Suprapubic skin (tissue), 3 donors: ENCODE measurements around the gene PCDH8.

Source experiments
- EP300 ChIP-seq: sonication (generic); formaldehyde crosslinking; IDR thresholded peaks from one replicate; pipeline ENCODE4 v1.6.1; 2017; ENCODE audit warnings: antibody characterized with exemption
- POLR2A ChIP-seq, 2 donors: fragments of 450-650 bp; IDR thresholded peaks; one replicate each; pipeline ENCODE4 v1.6.1; 2017; ENCODE audit warnings: antibody characterized with exemption in 2 of 2, mild to moderate bottlenecking in 2 of 2, moderate library complexity in 2 of 2
- TF ChIP-seq, protein P1 (sequence below), 2 donors: fragments of 200-600 bp in 1 of 2; fragments of 450-650 bp in 1 of 2; sonication (generic) in 1 of 2; IDR thresholded peaks; one replicate each; pipeline ENCODE4 v1.5.1; 2016 to 2019; ENCODE audit warnings: antibody characterized with exemption in 2 of 2, mild to moderate bottlenecking in 1 of 2, moderate library complexity in 1 of 2

DNA sequence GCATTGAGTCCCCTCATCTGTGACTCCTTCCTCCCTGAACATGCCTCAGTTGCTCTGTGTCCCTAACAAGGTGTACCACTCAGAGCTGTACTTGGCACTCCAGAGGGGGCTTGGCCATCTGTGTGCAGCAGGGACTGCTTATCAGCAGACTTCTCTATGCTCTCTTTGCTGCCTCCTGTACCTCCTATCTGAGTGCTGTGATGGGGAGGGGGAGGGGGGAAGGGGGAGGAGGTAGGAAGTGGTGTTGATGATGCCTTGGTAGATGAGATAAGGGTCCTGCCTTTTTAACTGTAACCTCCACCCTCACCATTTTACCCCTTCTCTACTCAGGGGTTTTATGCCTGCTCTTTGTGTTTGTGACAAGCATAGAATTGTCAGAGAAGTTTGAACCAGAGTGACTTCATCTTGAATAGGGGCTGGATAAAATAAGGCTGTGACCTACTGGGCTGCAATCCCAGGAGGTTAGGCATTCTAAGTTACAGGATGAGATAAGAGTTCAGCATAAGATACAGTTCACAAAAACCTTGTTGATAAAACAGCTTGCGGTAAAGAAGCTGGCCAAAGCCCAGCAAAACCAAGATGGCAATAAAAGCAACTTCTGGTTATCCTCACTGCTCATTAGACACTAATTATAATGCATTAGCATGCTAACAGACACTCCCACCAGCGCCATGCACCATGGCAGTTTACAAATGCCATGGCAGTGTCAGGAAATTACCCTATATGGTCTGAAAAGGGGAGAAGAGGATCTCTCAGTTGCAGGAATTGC is 13.2 kb downstream of the PCDH8 start:
- TF ChIP-seq, protein P1, sequence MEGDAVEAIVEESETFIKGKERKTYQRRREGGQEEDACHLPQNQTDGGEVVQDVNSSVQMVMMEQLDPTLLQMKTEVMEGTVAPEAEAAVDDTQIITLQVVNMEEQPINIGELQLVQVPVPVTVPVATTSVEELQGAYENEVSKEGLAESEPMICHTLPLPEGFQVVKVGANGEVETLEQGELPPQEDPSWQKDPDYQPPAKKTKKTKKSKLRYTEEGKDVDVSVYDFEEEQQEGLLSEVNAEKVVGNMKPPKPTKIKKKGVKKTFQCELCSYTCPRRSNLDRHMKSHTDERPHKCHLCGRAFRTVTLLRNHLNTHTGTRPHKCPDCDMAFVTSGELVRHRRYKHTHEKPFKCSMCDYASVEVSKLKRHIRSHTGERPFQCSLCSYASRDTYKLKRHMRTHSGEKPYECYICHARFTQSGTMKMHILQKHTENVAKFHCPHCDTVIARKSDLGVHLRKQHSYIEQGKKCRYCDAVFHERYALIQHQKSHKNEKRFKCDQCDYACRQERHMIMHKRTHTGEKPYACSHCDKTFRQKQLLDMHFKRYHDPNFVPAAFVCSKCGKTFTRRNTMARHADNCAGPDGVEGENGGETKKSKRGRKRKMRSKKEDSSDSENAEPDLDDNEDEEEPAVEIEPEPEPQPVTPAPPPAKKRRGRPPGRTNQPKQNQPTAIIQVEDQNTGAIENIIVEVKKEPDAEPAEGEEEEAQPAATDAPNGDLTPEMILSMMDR (IDR thresholded peaks at IDR 0.05) = no peak
- TF ChIP-seq EP300 (no peak), POLR2A (IDR thresholded peaks at IDR 0.05) (no peak)
